D341Med (cell line): ENCODE results near the gene DDX25.

Experiments used
- DNase-seq: peaks from one replicate; pipeline ENCODE4 v3.0.0; 2012; ENCODE audit warnings: low spot score

Gene DDX25

DNA sequence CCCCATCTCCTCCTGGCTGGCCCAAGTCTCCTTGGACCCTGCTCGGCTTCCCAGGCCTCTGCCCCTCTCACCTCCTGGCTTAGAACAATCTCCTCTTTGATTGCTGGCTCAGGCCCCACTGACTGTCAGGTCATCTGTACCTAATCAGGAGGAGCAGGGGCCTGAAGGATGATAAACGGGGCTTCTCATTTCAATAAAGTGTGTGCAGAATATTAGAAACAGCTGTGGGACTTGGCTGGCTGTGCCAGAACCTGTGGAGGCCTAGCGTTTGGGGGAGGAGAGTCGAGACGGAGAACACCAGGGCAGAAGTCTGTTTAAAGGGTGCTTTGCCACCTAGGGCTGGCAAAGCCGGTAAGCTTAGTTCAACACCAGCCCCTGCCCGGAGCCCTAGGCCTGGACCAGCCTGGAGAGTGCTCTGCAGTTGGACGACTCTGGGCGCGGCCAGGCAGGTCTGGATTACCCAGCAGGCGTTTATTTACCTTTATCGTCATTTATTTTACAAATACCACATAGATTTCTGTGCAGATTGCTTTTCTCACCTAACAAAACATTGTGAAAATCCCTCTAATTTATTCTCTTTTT, 31.4 kb downstream of the DDX25 start:
- no peak for DNase-seq

- no peak for DNase-seq
Observed at GRCh38 chr11:125938418-125938817, 34.1 kb downstream of the DDX25 start.

- no peak for DNase-seq
Observed at GRCh38 chr11:125939081-125939521, 34.8 kb downstream of the DDX25 start.

- no peak for DNase-seq
Observed at GRCh38 chr11:125940145-125940544, 35.8 kb downstream of the DDX25 start.

DNA sequence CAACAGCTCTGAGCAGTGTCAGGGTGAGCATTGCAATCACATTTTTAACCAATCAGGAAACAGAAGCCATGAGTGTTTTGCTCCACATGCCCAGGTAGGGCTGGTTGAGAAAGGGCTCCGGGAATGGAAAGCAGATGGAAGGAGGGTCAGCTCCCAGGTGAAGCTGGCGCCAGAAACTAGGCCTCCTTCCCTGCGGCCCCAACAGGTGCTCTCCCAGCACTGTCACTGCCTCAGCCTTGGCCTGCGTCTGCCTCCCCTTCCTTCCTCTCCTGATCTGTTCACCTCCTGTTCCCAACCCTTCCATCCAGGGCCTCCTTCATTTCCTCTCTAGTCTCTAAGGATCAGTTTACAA, 36.9 kb downstream of the DDX25 start:
- no peak for DNase-seq

DNA sequence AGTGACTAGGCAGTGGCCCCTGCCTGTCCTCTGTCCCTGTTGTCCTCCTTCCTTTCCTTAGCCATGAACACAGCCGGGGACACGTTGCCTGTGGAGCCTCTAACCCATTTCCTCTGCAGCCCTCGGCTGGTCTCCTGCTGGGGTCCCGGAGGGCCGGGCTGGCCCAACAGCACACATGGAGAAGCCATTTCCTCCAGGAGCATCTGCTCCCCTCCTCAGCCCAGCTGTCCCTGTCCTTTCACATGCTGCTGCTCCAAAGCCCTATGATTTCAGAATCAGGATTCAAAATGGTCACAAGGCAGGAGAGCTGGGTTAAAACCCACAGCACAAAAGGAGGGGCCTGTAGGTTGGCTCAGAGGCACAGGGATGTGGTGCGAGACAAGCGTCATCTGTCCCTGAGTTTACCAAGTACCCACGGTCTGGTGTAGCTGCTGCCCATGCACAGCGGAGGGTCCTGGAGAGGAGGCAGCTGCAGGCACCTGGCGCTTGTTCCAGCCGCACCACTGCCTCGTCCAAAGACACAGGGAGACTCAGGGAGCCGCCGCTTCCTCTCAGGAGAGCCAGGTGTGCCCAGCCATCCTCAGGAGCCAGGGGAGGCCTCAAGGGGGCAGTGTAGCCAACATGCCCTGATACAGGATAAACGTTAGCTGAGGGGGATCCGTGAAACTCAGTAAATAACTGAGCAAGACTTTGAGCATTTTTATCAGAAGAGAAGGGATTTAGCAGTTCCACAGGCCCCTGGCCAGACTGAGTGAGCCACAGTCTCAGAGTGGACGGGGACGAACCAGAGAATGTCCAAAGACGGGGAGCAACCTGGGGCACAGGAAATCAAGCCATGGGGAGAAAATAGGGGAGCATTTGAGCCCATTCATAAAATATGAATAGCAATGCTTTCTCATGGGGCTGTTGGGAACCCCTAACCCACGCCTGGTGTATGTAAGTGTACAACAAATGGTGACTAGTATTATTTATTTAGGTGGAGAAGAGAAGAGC, 37.6 kb downstream of the DDX25 start:
- DNase-seq: peak; percentile 84

- no peak for DNase-seq
Observed at GRCh38 chr11:125942771-125943428, 38.6 kb downstream of the DDX25 start.

- DNase-seq: no peak
Observed at GRCh38 chr11:125943661-125944349, 39.5 kb downstream of the DDX25 start.

DNA sequence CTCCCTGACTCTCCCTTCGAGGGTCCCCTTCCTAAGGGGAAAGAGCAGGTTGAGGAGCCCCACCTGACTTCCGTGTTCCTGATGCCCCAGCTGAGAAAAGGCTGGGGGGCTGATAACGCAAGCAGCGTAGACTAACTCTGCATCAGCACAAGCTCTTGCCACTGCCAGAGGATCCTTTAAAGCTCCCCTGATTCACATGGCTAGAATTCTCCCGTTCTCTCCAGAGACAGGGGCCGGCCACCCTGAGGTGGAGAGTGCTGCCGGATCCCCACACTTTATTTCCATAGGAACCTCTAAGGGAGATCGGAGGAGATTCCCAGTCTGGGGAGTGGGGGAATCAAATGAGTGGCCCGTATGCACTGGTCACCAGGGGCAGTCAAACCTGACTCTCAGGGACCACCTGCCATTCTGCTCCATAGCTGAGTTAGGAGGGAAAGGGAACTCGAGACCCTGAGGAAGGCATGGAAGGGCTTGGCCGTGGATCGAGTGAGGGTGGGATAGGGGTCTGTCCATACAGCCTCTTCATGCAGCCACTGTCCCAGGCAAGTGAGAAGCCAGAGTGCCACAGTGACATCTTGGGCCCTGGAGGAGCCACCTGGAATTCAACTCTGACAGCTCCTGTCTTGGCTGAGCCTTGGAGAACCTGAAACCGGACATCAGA, 40.2 kb downstream of the DDX25 start:
- no peak for DNase-seq

GRCh38 chr11:125945011-125945796, 40.9 kb downstream of the DDX25 start:
- no peak for DNase-seq

DNA sequence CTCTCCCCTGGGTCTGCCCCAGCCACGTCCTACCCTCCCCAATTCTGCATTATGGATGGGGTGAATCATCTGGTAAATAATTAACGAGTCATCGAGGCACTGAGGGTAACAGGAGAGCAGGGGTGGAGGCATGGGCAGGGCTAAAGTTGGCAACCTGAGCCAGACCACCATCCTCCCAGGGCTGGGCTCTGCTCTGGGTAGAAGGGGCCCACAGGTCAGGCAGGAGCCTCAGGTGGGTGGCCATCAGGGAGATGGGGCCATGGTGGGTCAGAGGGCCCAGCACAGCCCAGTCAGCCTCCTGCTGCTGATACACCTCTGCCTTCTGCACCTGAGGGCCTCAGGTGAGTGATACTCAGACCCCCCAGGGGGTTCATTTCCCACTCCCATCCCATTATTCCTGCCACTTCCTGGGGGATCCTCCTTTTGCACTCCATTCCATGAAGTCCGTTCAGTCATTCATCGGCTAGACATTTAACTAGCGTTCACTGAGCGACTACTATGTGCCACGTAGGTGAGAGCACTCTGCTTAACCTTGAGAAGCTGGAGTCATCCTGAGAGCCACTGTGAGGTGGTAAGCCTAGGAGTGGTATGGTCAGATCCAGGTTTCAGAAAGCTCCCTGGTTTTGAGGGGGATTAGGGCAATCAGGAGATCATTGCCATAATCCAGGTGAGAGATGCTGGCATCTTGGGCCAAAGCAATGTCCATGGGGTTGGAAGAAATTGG, 41.7 kb downstream of the DDX25 start, which contains the start of gene VSIG10L2:
VSIG10L2 (plus strand) TSS at position 248 of the 724 bp plus-strand sequence; CDS start at position 260, 12 bp downstream.
- DNase-seq: no peak

GRCh38 chr11:125946712-125947418, 42.6 kb downstream of the DDX25 start:
- no peak for DNase-seq

DNA sequence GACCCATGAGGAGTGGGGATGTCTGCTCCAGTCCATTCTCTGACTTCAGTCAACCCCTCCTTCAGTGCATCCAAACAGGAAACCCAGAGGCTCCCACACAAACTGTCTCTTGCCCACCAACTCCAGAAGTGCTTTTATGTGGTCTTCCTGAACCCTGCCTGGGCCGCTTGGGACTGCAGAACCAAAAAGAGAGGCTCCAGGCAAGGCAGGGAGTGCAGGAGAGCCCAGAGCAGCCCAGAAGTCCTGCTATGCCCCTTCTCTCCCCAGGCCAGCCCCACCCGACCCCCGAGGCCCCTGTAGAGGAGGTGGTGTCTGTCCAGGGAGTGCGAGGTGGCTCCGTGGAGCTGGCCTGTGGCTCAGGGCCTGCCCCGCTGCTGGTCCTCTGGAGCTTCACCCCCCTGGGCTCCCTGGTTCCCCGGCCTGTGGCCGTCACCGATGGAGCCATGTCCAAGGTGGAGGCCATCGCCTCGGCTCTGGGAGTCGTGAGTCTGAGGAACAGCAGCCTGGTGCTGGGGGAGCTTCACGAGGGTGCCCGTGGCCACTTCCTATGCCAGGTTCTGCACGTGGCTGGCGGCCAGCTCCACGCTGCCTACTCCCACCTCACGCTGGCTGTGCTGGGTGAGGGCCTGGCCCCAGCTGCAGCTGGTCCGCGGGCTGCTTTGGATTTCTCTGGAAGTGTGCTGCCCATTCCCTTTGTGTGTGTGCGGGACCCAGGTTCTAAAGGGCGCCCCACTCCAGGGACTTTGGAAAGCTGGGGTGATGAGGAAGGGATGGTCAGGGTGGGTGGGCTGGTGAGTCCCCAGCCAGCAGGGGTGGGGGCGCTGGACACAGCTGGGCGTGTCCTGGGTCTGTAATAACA, 43.3 kb downstream of the DDX25 start:
- DNase-seq: no peak

DNA sequence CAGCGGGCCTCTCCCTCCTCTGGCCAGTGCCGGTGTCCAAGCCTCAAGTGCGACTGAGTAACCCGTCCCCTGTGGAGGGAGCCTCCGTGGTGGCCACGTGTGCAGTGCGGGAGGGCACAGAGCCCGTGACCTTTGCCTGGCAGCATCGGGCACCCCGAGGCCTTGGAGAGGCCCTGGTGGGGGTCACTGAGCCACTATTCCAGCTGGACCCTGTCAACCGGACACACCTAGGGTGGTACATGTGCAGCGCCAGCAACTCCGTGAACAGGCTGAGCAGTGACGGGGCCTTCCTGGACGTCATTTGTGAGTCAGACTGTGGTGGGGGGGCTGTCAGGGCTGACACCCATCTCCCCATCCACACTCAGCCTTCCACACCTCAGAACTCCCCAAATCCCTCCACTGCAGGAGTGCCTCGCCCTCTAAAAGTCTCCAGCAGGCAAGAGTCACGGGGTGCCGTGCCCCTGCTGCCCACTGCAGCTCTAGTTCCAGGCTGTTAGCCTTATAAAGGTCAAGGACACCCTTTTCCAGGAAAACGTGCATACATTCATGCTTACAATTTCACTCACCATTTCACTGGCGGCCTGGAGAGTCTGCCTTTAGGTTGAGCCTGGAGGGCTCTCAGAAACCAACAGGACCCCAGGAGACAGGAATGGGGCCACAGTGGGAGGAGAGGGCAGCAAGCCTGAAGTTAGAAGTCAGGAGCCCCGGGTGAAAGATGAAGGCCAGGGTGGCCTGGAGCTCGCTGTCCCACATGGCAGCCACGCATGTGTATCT, 44.2 kb downstream of the DDX25 start:
- DNase-seq: no peak

- no peak for DNase-seq
Observed at GRCh38 chr11:125949271-125950177, 45.2 kb downstream of the DDX25 start.

GRCh38 chr11:125950178-125950490, 45.8 kb downstream of the DDX25 start:
- no peak for DNase-seq
